ENCODE results near the gene ZCCHC14.

The ZCCHC14 gene

GRCh38 chr16:87437327-87437726 is 55.5 kb downstream of the ZCCHC14 start:
- H3K9me3 ChIP-seq (replicated peaks; ENCODE audit: insufficient read depth, low read length): no peaks in the 10 kb centered on the region
- no peaks in the 10 kb centered on the region for H3K36me3 ChIP-seq (replicated peaks; ENCODE audit: insufficient read depth, low read length)
- no peak overlapping the region for H3K27ac ChIP-seq (ENCODE audit: low read length)
- H3F3A ChIP-seq (ENCODE audit: insufficient read depth, low read length): no peaks in the 10 kb centered on the region
- no peak overlapping the region for H3K4me3 ChIP-seq (ENCODE audit: low read length)
- no peaks in the 10 kb centered on the region for H3K9me2 ChIP-seq (replicated peaks; ENCODE audit: insufficient read depth, low read length)
- no peak for DNase-seq
- no peak overlapping the region for H3K9ac ChIP-seq (ENCODE audit: low read length)
- H4K20me1 ChIP-seq (ENCODE audit: insufficient read depth, low read length): no peaks in the 10 kb centered on the region
- no peak overlapping the region for H2AFZ ChIP-seq (ENCODE audit: low read length)
- H3K27me3 ChIP-seq (replicated peaks; ENCODE audit: insufficient read depth, low read length): no peaks in the 10 kb centered on the region
- no peaks in the 10 kb centered on the region for H3K79me2 ChIP-seq (ENCODE audit: low read length)
- TF ChIP-seq EZH2phosphoT487 (IDR thresholded peaks at IDR 0.05; ENCODE audit: low read length) (no peak), EZH2 (optimal IDR thresholded peaks at IDR 0.05; ENCODE audit: low read depth, low read length) (no peak)
- TF ChIP-seq, protein P1, sequence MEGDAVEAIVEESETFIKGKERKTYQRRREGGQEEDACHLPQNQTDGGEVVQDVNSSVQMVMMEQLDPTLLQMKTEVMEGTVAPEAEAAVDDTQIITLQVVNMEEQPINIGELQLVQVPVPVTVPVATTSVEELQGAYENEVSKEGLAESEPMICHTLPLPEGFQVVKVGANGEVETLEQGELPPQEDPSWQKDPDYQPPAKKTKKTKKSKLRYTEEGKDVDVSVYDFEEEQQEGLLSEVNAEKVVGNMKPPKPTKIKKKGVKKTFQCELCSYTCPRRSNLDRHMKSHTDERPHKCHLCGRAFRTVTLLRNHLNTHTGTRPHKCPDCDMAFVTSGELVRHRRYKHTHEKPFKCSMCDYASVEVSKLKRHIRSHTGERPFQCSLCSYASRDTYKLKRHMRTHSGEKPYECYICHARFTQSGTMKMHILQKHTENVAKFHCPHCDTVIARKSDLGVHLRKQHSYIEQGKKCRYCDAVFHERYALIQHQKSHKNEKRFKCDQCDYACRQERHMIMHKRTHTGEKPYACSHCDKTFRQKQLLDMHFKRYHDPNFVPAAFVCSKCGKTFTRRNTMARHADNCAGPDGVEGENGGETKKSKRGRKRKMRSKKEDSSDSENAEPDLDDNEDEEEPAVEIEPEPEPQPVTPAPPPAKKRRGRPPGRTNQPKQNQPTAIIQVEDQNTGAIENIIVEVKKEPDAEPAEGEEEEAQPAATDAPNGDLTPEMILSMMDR (IDR thresholded peaks at IDR 0.05; ENCODE audit: low read length): no peak
- no peaks in the 10 kb centered on the region for H3K4me1 ChIP-seq (ENCODE audit: low read length)
- no peak overlapping the region for H3K4me2 ChIP-seq (ENCODE audit: low read depth, low read length)

DNA sequence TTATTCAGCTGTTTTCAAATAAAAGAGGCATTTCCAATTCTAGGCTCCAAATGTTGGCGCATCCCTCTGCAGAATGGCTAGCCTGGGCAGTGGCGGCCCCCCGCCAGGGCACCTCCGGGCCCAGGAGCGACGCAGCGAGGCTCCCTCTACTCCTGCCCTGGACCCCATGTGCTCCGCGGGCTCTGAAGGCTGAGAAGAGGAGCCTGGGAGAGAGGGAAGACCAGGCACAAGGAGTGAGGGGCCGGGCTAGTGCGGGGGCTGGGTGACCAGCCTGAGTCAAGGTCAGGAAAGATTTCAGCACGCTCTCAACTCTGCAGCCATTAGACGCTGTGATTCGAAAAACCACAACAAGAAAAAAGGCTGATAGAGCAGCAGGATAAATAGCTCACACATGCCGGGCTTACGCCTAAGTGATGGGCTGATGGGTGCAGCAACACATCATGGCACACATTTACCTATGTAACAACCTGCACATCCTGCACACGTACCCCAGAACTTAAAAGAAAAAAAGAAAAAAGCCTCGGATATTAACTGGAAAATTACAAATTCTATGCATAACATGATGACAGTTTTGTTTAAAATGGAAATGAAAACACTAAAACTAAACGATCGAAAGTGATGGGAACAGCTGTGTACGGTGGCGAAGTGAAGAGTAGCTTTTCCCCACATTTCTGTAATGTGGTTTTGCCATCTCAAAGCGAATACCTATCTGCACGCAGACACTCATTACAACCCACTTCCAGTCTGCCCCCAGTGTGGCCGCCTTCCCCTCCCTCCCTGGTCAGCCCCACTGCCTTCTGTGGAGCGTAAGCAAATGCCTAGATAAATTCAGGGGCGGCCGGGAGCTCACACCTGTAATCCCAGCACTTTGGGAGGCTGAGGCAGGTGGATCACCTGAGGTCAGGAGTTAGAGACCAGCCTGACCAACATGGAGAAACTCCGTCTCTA is 56.3 kb downstream of the ZCCHC14 start:
- Histone ChIP-seq H3K27me3 (replicated peaks; ENCODE audit: insufficient read depth, low read length) (no peaks in the 10 kb centered on the region), H3F3A (ENCODE audit: insufficient read depth, low read length) (no peaks in the 10 kb centered on the region), H3K9ac (ENCODE audit: low read length) (no peak overlapping the region), H2AFZ (ENCODE audit: low read length) (no peak overlapping the region), H3K27ac (ENCODE audit: low read length) (no peak overlapping the region), H3K36me3 (replicated peaks; ENCODE audit: insufficient read depth, low read length) (no peaks in the 10 kb centered on the region), H3K9me2 (replicated peaks; ENCODE audit: insufficient read depth, low read length) (no peaks in the 10 kb centered on the region), H3K9me3 (replicated peaks; ENCODE audit: insufficient read depth, low read length) (no peaks in the 10 kb centered on the region), H4K20me1 (ENCODE audit: insufficient read depth, low read length) (no peaks in the 10 kb centered on the region), H3K4me1 (ENCODE audit: low read length) (no peaks in the 10 kb centered on the region), H3K4me3 (ENCODE audit: low read length) (no peak overlapping the region), H3K4me2 (ENCODE audit: low read depth, low read length) (no peak overlapping the region), H3K79me2 (ENCODE audit: low read length) (no peaks in the 10 kb centered on the region)
- DNase-seq: no peak
- no peak for TF ChIP-seq EZH2phosphoT487 (IDR thresholded peaks at IDR 0.05; ENCODE audit: low read length)
- no peak for TF ChIP-seq EZH2 (optimal IDR thresholded peaks at IDR 0.05; ENCODE audit: low read depth, low read length)
- TF ChIP-seq, protein P1 (IDR thresholded peaks at IDR 0.05; ENCODE audit: low read length): no peak

DNA sequence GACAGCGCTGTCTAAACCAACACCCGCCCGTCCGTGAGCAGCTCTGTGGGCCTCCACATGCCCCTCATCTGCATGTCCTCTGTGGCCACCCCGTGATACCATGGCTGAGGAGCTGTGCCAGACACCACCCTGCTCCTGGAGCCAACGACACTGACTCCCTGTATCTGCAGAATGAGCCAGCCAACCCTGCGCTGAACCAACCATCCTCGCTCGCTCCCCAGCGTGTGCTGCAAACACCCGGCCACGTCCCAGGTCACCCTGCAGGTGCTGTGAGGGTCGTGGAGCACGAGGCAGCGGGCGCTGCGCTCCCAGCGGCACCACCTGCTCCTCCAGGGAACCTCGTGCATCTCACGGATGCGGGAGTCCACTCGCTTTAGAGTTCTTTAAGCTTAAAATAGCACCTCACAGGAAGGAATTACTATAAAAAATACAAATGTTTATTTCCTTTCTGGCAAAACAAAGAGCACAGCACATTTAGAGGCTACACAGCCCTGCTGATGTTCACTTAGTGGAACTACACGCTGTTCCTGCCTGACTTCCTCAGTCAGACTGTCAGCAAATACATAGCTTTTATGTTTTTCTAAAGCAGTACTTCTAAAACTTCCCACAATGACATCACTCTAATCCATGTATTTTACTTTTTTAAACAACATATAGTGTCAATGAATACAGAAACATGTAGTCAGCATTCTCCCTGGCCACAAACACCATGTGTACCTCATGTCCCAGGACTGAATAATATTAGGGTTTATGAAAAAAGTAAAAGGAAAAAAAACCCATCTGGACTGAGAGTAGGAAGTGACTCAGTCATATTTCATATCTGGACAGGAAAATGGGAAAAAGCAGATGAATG is 57.2 kb downstream of the ZCCHC14 start:
- no peaks in the 10 kb centered on the region for H3K36me3 ChIP-seq (replicated peaks; ENCODE audit: insufficient read depth, low read length)
- H3K4me2 ChIP-seq (ENCODE audit: low read depth, low read length): no peak overlapping the region
- TF ChIP-seq EZH2 (optimal IDR thresholded peaks at IDR 0.05; ENCODE audit: low read depth, low read length) (no peak), EZH2phosphoT487 (IDR thresholded peaks at IDR 0.05; ENCODE audit: low read length) (no peak)
- TF ChIP-seq, protein P1 (IDR thresholded peaks at IDR 0.05; ENCODE audit: low read length): no peak
- no peaks in the 10 kb centered on the region for H3F3A ChIP-seq (ENCODE audit: insufficient read depth, low read length)
- no peaks in the 10 kb centered on the region for H3K9me2 ChIP-seq (replicated peaks; ENCODE audit: insufficient read depth, low read length)
- no peaks in the 10 kb centered on the region for H3K79me2 ChIP-seq (ENCODE audit: low read length)
- no peaks in the 10 kb centered on the region for H3K4me1 ChIP-seq (ENCODE audit: low read length)
- H3K9ac ChIP-seq (ENCODE audit: low read length): no peak overlapping the region
- no peak overlapping the region for H3K4me3 ChIP-seq (ENCODE audit: low read length)
- DNase-seq: no peak
- no peak overlapping the region for H3K27ac ChIP-seq (ENCODE audit: low read length)
- H2AFZ ChIP-seq (ENCODE audit: low read length): no peak overlapping the region
- H3K27me3 ChIP-seq (replicated peaks; ENCODE audit: insufficient read depth, low read length): no peaks in the 10 kb centered on the region
- no peaks in the 10 kb centered on the region for H3K9me3 ChIP-seq (replicated peaks; ENCODE audit: insufficient read depth, low read length)
- H4K20me1 ChIP-seq (ENCODE audit: insufficient read depth, low read length): no peaks in the 10 kb centered on the region
